ENCODE data around the gene PTPRG.

GRCh38 chr3:61932499-61932898, 371.1 kb downstream of the PTPRG start:
- TF ChIP-seq CTCF (IDR thresholded peaks at IDR 0.05 in 2 of 3, conservative IDR thresholded peaks at IDR 0.05 in 1 of 3; ENCODE audit: borderline replicate concordance in 1 of 3, insufficient read depth in 1 of 3, low read depth in 2 of 3, low read length in 2 of 3) (no peak), ZBTB33 (IDR thresholded peaks at IDR 0.05; ENCODE audit: extremely low read depth, insufficient replicate concordance, low read length) (no peak), MAX (IDR thresholded peaks at IDR 0.05) (no peak), POLR2A (IDR thresholded peaks at IDR 0.05; ENCODE audit: borderline replicate concordance, extremely low read depth, insufficient read depth, insufficient read length) (no peak), POLR2AphosphoS5 (IDR thresholded peaks at IDR 0.05; ENCODE audit: low read depth, low read length) (no peak), RAD21 (IDR thresholded peaks at IDR 0.05; ENCODE audit: low read depth) (no peak), TCF7L2 (IDR thresholded peaks at IDR 0.05; ENCODE audit: borderline replicate concordance, extremely low read depth, insufficient read depth, insufficient read length) (no peak), ZNF274 (IDR thresholded peaks at IDR 0.05; ENCODE audit: low read depth, low read length) (no peak), EZH2 (IDR thresholded peaks at IDR 0.05) (no peak), REST (IDR thresholded peaks at IDR 0.05; ENCODE audit: low read depth) (no peak), EZH2phosphoT487 (IDR thresholded peaks at IDR 0.05; ENCODE audit: borderline replicate concordance) (no peak), FOSL1 (IDR thresholded peaks at IDR 0.05; ENCODE audit: low read depth) (no peak), ZFX (IDR thresholded peaks at IDR 0.05) (no peak)
